H1 (cell line): ENCODE data around the gene NPHP4. TPM values are rescaled to one million over a fixed set of nuclear protein-coding genes. Genes with fewer than 3 reads are reported as not detected.

Experiments
- CTCF ChIA-PET: fragments of 300-600 bp; sonication (Branson Sonifier 250); formaldehyde crosslinking; loops from one replicate; lab custom pipeline; 2021; ENCODE audit not compliant: partially characterized antibody; lab: Charles Lee
- POLR2A ChIA-PET: fragments of 300-600 bp; sonication (Branson Sonifier 250); formaldehyde crosslinking; loops from one replicate; lab custom pipeline; 2021; ENCODE audit warnings: inconsistent platforms; ENCODE audit not compliant: partially characterized antibody; lab: Charles Lee
- DNase-seq, 2 experiments: peaks; one replicate each; pipeline versions ENCODE4 v3.0.0 to v3.0.0-alpha.2; 2010 to 2022; ENCODE audit warnings: low spot score in 2 of 2, low read depth in 1 of 2, mixed read lengths in 1 of 2
- FAIRE-seq: peaks from 2 replicates; lab custom pipeline; 2011; peaks lifted over from hg19 to GRCh38; lab: Jason Lieb, UNC
- H2AFZ ChIP-seq: 2 replicates; pipeline ENCODE4 v1.8.1; 2012; ENCODE audit warnings: low read length, inconsistent platforms
- H2AK5ac ChIP-seq: 2 replicates; pipeline ENCODE4 v1.6.1; 2013; ENCODE audit warnings: low read depth, low read length
- H2BK120ac ChIP-seq: replicated peaks from 2 replicates; pipeline ENCODE3; 2013; ENCODE audit warnings: low read depth, low read length, inconsistent platforms
- H2BK12ac ChIP-seq: 2 replicates; pipeline ENCODE4 v1.6.1; 2013; ENCODE audit warnings: low read depth, low read length
- H2BK15ac ChIP-seq: 2 replicates; pipeline ENCODE4 v1.6.1; 2013; ENCODE audit warnings: low read length
- H2BK20ac ChIP-seq: 2 replicates; pipeline ENCODE4 v1.6.1; 2013; ENCODE audit warnings: low read length
- H2BK5ac ChIP-seq: 2 replicates; pipeline ENCODE4 v1.6.1; 2013; ENCODE audit warnings: low read depth, low read length
- H3K14ac ChIP-seq: 2 replicates; pipeline ENCODE4 v1.6.1; 2013; ENCODE audit warnings: inconsistent platforms; ENCODE audit not compliant: insufficient read length
- H3K18ac ChIP-seq: 2 replicates; pipeline ENCODE4 v1.6.1; 2013; ENCODE audit warnings: low read length; ENCODE audit errors: extremely low read depth
- H3K23ac ChIP-seq: 2 replicates; pipeline ENCODE4 v1.6.1; 2013; ENCODE audit warnings: inconsistent platforms; ENCODE audit not compliant: insufficient read length
- H3K23me2 ChIP-seq: 2 replicates; pipeline ENCODE4 v1.6.1; 2013; ENCODE audit warnings: low read depth, low read length
- H3K27ac ChIP-seq: 2 replicates; pipeline ENCODE4 v1.6.1; 2011; ENCODE audit warnings: low read depth, low read length, inconsistent platforms
- H3K27me3 ChIP-seq, 4 experiments: replicated peaks in 1 of 4; 1 replicate in 1 of 4; 2 replicates in 3 of 4; pipeline versions ENCODE4 v1.6.1 to v1.8.1; 2011 to 2013; ENCODE audit warnings: low read length in 3 of 4, mild to moderate bottlenecking in 3 of 4, inconsistent platforms in 2 of 4, mixed read lengths in 2 of 4, moderate library complexity in 1 of 4; ENCODE audit not compliant: control insufficient read depth in 3 of 4, insufficient read depth in 3 of 4; ENCODE audit errors: extremely low read depth in 1 of 4
- H3K36me3 ChIP-seq, 4 experiments: 2 replicates each; pipeline versions ENCODE4 v1.6.1 to v1.8.1; 2011 to 2013; ENCODE audit warnings: mild to moderate bottlenecking in 4 of 4, low read length in 3 of 4, moderate library complexity in 2 of 4, control low read depth in 1 of 4, inconsistent platforms in 1 of 4; ENCODE audit not compliant: insufficient read depth in 4 of 4, control insufficient read depth in 2 of 4
- H3K4ac ChIP-seq: replicated peaks from 2 replicates; pipeline ENCODE3; 2013; ENCODE audit warnings: low read length, low read depth, mixed read lengths, inconsistent platforms; ENCODE audit not compliant: insufficient read length
- H3K4me1 ChIP-seq, 4 experiments: replicated peaks in 1 of 4; 1 replicate in 1 of 4; 2 replicates in 3 of 4; pipeline versions ENCODE4 v1.6.1 to v1.8.1; 2011 to 2013; ENCODE audit warnings: low read length in 3 of 4, inconsistent platforms in 2 of 4, mixed read lengths in 1 of 4; ENCODE audit not compliant: insufficient read depth in 4 of 4, control insufficient read depth in 3 of 4
- H3K4me2 ChIP-seq, 2 experiments: 2 replicates each; pipeline versions ENCODE4 v1.6.1 to v1.8.1; 2011 to 2013; ENCODE audit warnings: low read depth in 2 of 2, low read length in 2 of 2, control low read depth in 1 of 2, inconsistent platforms in 1 of 2, mild to moderate bottlenecking in 1 of 2; ENCODE audit not compliant: insufficient read depth in 1 of 2
- H3K4me3 ChIP-seq, 4 experiments: fragments of 200-600, 300-600 bp in 1 of 4; sonication (generic), shearing (Covaris generic), sonication (Bioruptor Twin) in 1 of 4; 2 replicates each; pipeline versions ENCODE4 v1.5.1 to v1.8.1; 2011 to 2016; ENCODE audit warnings: low read length in 4 of 4, low read depth in 3 of 4, control low read depth in 2 of 4, inconsistent platforms in 2 of 4, mild to moderate bottlenecking in 2 of 4, mixed read lengths in 1 of 4, moderate library complexity in 1 of 4; ENCODE audit not compliant: insufficient read depth in 2 of 4; ENCODE audit errors: extremely low read depth in 1 of 4
- H3K56ac ChIP-seq: replicated peaks from 2 replicates; pipeline ENCODE3; 2013; ENCODE audit warnings: low read depth, mild to moderate bottlenecking, mixed read lengths, low read length, inconsistent platforms; ENCODE audit not compliant: insufficient read length
- H3K79me1 ChIP-seq: 2 replicates; pipeline ENCODE4 v1.6.1; 2013; ENCODE audit warnings: low read depth, low read length, control low read depth
- H3K79me2 ChIP-seq, 2 experiments: 2 replicates each; pipeline versions ENCODE4 v1.6.1 to v1.8.1; 2012 to 2013; ENCODE audit warnings: low read length in 2 of 2, mild to moderate bottlenecking in 2 of 2, inconsistent platforms in 1 of 2; ENCODE audit not compliant: insufficient read depth in 2 of 2, control insufficient read depth in 1 of 2
- H3K9ac ChIP-seq, 4 experiments: replicated peaks in 1 of 4; 1 replicate in 1 of 4; 2 replicates in 3 of 4; pipeline versions ENCODE4 v1.6.1 to v1.8.1; 2011 to 2013; ENCODE audit warnings: low read depth in 3 of 4, low read length in 3 of 4, control low read depth in 2 of 4, mild to moderate bottlenecking in 2 of 4, moderate library complexity in 2 of 4, inconsistent platforms in 1 of 4; ENCODE audit errors: extremely low read depth in 1 of 4
- H3K9me3 ChIP-seq, 2 experiments: 2 replicates each; pipeline versions ENCODE4 v1.6.1 to v1.8.1; 2012 to 2013; ENCODE audit warnings: mild to moderate bottlenecking in 2 of 2, moderate library complexity in 2 of 2, control low read depth in 1 of 2, inconsistent platforms in 1 of 2, low read depth in 1 of 2, low read length in 1 of 2, mixed read lengths in 1 of 2; ENCODE audit not compliant: insufficient read depth in 2 of 2
- H4K20me1 ChIP-seq, 2 experiments: replicated peaks in 1 of 2; 2 replicates each; pipeline versions ENCODE3 to v1.8.1; 2011 to 2013; ENCODE audit warnings: inconsistent platforms in 2 of 2, low read length in 2 of 2, mild to moderate bottlenecking in 1 of 2; ENCODE audit not compliant: insufficient read depth in 2 of 2, control insufficient read depth in 1 of 2
- H4K5ac ChIP-seq: 2 replicates; pipeline ENCODE4 v1.6.1; 2013; ENCODE audit warnings: low read length, low read depth, mixed read lengths, inconsistent platforms; ENCODE audit not compliant: insufficient read length
- H4K8ac ChIP-seq: 2 replicates; pipeline ENCODE4 v1.8.0; 2013; ENCODE audit warnings: mild to moderate bottlenecking, moderate library complexity, low read length, inconsistent platforms; ENCODE audit not compliant: insufficient read depth; ENCODE audit errors: extremely low read depth
- H4K91ac ChIP-seq: replicated peaks from 2 replicates; pipeline ENCODE3; 2013; ENCODE audit warnings: low read length, mixed read lengths, inconsistent platforms; ENCODE audit not compliant: insufficient read length
- BRCA1 ChIP-seq: IDR thresholded peaks from 2 replicates; pipeline ENCODE4 v1.6.1; 2012; ENCODE audit warnings: low read depth, low read length, improper control_type of control experiment
- HDAC6 ChIP-seq: IDR thresholded peaks from one replicate; pipeline ENCODE4 v1.7.1; 2012; ENCODE audit warnings: low read depth, mild to moderate bottlenecking, inconsistent platforms, low read length, moderate library complexity
- JUN ChIP-seq: IDR thresholded peaks from 2 replicates; pipeline ENCODE4 v1.6.1; 2011; ENCODE audit warnings: low read depth, mild to moderate bottlenecking, improper control_type of control experiment, low read length
- MAX ChIP-seq: IDR thresholded peaks from 2 replicates; pipeline ENCODE4 v1.6.1; 2012; ENCODE audit warnings: inconsistent platforms
- NANOG ChIP-seq: IDR thresholded peaks from 2 replicates; pipeline ENCODE4 v1.6.1; 2011; ENCODE audit warnings: low read length, low read depth, mild to moderate bottlenecking, inconsistent platforms; ENCODE audit not compliant: insufficient read depth, poor library complexity, severe bottlenecking
- RFX5 ChIP-seq: IDR thresholded peaks from 2 replicates; pipeline ENCODE4 v1.6.1; 2011; ENCODE audit warnings: low read depth, low read length, improper control_type of control experiment, borderline replicate concordance
- RNF2 ChIP-seq: fragments of 200-900, 300-1000 bp; sonication (generic); IDR thresholded peaks from 2 replicates; pipeline ENCODE4 v1.7.1; 2016; ENCODE audit warnings: borderline replicate concordance, low read depth, mild to moderate bottlenecking, antibody characterized with exemption, low read length; ENCODE audit not compliant: poor library complexity, severe bottlenecking; ENCODE audit errors: missing control alignments
- SIRT6 ChIP-seq: IDR thresholded peaks from one replicate; pipeline ENCODE4 v1.7.1; 2012; ENCODE audit warnings: low read length, inconsistent platforms
- WGBS, 2 experiments: shearing (Covaris generic) in 1 of 2; methylation state at CpG; one replicate each; pipeline versions ENCODE4 v1.1.6 to v1.1.7; 2013 to 2015; ENCODE audit warnings: low lambda C conversion rate in 2 of 2, mixed read lengths in 2 of 2, inconsistent platforms in 1 of 2, low coverage in 1 of 2, missing lambda C conversion rate in 1 of 2; ENCODE audit not compliant: insufficient replicate concordance in 2 of 2, insufficient coverage in 1 of 2, insufficient read length in 1 of 2; ENCODE audit errors: extremely low coverage in 1 of 2, missing lambda C conversion rate in 1 of 2; 5-methylcytosine and 5-hydroxymethylcytosine counted together
- polyA plus RNA-seq, 7 experiments: library from polyadenylated mRNA; depleted of rRNA in 3 of 7; stranded (reverse) in 5 of 7; unstranded in 2 of 7; fragments of >200 nt in 5 of 7; fragments of 200-250 nt in 2 of 7; gene quantifications; 1 replicate in 5 of 7; 2 replicates in 1 of 7; 4 replicates in 1 of 7; pipeline versions ENCODE4 v1.2.1 to v1.2.3, GENCODE V29; 2011 to 2013; ENCODE audit warnings: missing spikeins in 2 of 7, mixed read lengths in 2 of 7
- total RNA-seq: library from RNA; stranded (reverse); fragmentation: NEBNext Ultra II Directional; extraction: Animal tissue kit (Norgen Biotek cat#: 25700); gene quantifications from 2 replicates; pipeline ENCODE4 v1.2.1, GENCODE V29; 2021

The NPHP4 gene
- total and polyA plus RNA-seq, 2 of the 8 experiments (the other 6 are each of a cell fraction or from before 2014, with no cell fraction given): 5.8 to 14.0 TPM

- H3K4me2 ChIP-seq: no peak overlapping the region; a peak in 1 of 4 replicates
- H2AFZ ChIP-seq: no peak overlapping the region
- H3K4me3 ChIP-seq: no peak overlapping the region
- peak overlapping the region; percentile 66 for H4K91ac ChIP-seq
- H3K14ac ChIP-seq: no peak overlapping the region
- H3K23me2 ChIP-seq: peaks cover 12% of the 10 kb centered on the region; the same call in 1 of the 2 replicates
- peak overlapping the region; percentile 61 for H3K4ac ChIP-seq
- no peaks in the 10 kb centered on the region for H3K36me3 ChIP-seq
- peaks cover 3% of the 10 kb centered on the region; the same call in 1 of the 2 replicates for H3K79me1 ChIP-seq
- 88% methylated on average over 8 of the region's 8 CpGs; no CpG with 5 or more reads in 1 of the 2 experiments for WGBS, 2 experiments
- H2BK15ac ChIP-seq: 0 out of 2 replicates have a peak overlapping the region, but pooled peaks have one; percentile 76
- ChIA-PET POLR2A (no interaction called here), CTCF (interaction anchor here (0.6 to 4.3 kb wide), 20 partner anchors 7 to 327 kb away, joined by 3 to 32 read pairs (median 5); partner anchors contain the start of gene KCNAB2)
- no peak overlapping the region for H3K27ac ChIP-seq
- H2BK12ac ChIP-seq: peak overlapping the region; percentile 41; the same call in 1 of the 2 replicates
- H2AK5ac ChIP-seq: peak overlapping the region; percentile 67
- no peak overlapping the region for H4K5ac ChIP-seq
- H3K9me3 ChIP-seq: no peaks in the 10 kb centered on the region
- no peak overlapping the region for H3K23ac ChIP-seq
- H2BK20ac ChIP-seq: no peak overlapping the region
- H2BK120ac ChIP-seq: no peak overlapping the region
- no peak overlapping the region for H3K56ac ChIP-seq
- no peak overlapping the region for H3K18ac ChIP-seq
- FAIRE-seq: no peak
- TF ChIP-seq RFX5 (no peak), HDAC6 (no peak), BRCA1 (no peak), SIRT6 (no peak), RNF2 (no peak), JUN (no peak), MAX (no peak), NANOG (no peak)
- no peak for DNase-seq
- H3K79me2 ChIP-seq: no peaks in the 10 kb centered on the region
- peak overlapping the region in 1 of 4 experiments; percentile 18; a peak in 1 of 7 replicates for H3K9ac ChIP-seq
- peaks cover 0 to 11% of the 10 kb centered on the region in 2 experiments for H4K20me1 ChIP-seq
- H2BK5ac ChIP-seq: no peak overlapping the region
- peaks cover 0 to 13% (median 7%) of the 10 kb centered on the region in 4 experiments; a peak in 5 of 7 replicates for H3K4me1 ChIP-seq
- peaks cover 0 to 5% (median 2%) of the 10 kb centered on the region in 4 experiments; a peak in 4 of 7 replicates for H3K27me3 ChIP-seq
- H4K8ac ChIP-seq: no peak overlapping the region
Observed at GRCh38 chr1:6033124-6033523, 40.9 kb upstream of the NPHP4 start.
